Measurements from ENCODE around the gene ELANE.

Gene ELANE

DNA sequence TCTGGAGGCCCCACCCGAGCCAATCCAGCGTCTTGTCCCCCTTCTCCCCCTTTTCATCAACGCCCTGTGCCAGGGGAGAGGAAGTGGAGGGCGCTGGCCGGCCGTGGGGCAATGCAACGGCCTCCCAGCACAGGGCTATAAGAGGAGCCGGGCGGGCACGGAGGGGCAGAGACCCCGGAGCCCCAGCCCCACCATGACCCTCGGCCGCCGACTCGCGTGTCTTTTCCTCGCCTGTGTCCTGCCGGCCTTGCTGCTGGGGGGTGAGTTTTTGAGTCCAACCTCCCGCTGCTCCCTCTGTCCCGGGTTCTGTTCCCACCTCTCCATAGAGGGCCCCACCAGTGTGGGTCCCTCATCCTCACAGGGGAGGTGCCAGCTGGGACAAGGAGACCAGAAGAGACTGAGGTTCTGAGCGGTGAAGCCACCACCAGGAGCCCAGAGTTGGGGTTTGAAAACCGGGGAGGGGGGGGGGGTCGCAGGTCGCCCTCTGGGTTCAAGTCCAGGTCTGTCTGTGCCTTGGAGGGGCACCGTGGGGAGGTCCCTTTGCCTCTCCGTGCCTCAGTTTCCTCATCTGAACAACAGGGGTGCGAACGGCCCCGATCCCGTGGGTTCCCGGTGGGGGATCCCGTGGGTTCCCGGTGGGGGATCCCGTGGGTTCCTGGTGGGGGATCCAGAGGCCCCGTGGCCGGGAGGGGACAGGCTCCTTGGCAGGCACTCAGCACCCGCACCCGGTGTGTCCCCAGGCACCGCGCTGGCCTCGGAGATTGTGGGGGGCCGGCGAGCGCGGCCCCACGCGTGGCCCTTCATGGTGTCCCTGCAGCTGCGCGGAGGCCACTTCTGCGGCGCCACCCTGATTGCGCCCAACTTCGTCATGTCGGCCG is at the start of gene ELANE:
ELANE (plus strand) TSS at position 168 of the 878 bp plus-strand sequence; CDS start at position 194, 26 bp downstream.
- Mint-ChIP-seq H3K27ac (no peak within 1 kb of the TSS), H3K36me3 (no peaks in the 10 kb centered on the region), H3K4me3 (no peak within 1 kb of the TSS), H3K4me1 (peaks cover 3% of the 10 kb centered on the region), H3K27me3 (peaks cover 72% of the 10 kb centered on the region), H3K9me3 (no peaks in the 10 kb centered on the region)
- DNase-seq: no peak
- CTCF ChIA-PET: no interaction called here

- DNase-seq: no peak
- no peak overlapping the region for H3K4me3 Mint-ChIP-seq
- no peaks in the 10 kb centered on the region for H3K9me3 Mint-ChIP-seq
- CTCF ChIA-PET: no interaction called here
- H3K4me1 Mint-ChIP-seq: peaks cover 47% of the 10 kb centered on the region
- no peaks in the 10 kb centered on the region for H3K27me3 Mint-ChIP-seq
- no peak overlapping the region for H3K27ac Mint-ChIP-seq
- H3K36me3 Mint-ChIP-seq: peaks cover 50% of the 10 kb centered on the region
Measured at GRCh38 chr19:802498-803098, 49.5 kb upstream of the ELANE start.

GRCh38 chr19:803099-803561 is 49.0 kb upstream of the ELANE start:
- CTCF ChIA-PET: no interaction called here
- Mint-ChIP-seq H3K36me3 (peaks cover 56% of the 10 kb centered on the region), H3K4me1 (peaks cover 48% of the 10 kb centered on the region), H3K9me3 (no peaks in the 10 kb centered on the region), H3K27me3 (no peaks in the 10 kb centered on the region), H3K4me3 (no peak overlapping the region), H3K27ac (no peak overlapping the region)
- no peak for DNase-seq

DNA sequence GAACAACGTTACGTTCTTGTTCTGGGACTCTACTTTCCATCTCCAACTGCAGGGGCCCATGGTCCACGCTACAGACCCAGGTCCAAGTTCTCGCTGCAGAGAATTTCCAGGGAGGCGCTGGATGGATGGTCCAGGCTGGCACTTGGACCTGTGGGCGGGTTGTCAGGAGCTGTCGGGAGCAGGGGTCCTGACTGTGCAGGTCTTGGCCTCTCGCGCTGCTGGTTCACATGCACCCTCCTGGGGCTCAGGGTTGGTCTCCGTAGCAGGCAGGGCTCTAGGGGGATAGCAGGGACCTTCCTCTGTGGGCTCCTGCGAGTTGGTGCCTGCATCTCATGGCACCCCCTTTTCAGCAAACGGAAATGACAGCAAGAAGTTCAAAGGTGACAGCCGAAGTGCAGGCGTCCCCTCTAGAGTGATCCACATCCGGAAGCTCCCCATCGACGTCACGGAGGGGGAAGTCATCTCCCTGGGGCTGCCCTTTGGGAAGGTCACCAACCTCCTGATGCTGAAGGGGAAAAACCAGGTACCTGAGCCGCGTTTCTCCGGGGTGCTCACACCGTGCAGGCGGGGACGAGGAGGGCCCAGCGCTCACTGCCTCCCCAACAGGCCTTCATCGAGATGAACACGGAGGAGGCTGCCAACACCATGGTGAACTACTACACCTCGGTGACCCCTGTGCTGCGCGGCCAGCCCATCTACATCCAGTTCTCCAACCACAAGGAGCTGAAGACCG is 48.3 kb upstream of the ELANE start:
- Mint-ChIP-seq H3K36me3 (peaks cover 53% of the 10 kb centered on the region), H3K27ac (no peak overlapping the region), H3K9me3 (no peaks in the 10 kb centered on the region), H3K4me3 (no peak overlapping the region), H3K27me3 (no peaks in the 10 kb centered on the region), H3K4me1 (peaks cover 48% of the 10 kb centered on the region)
- CTCF ChIA-PET: no interaction called here
- DNase-seq: no peak

GRCh38 chr19:804419-805165 is 47.5 kb upstream of the ELANE start:
- Mint-ChIP-seq H3K27ac (no peak overlapping the region), H3K9me3 (no peaks in the 10 kb centered on the region), H3K27me3 (no peaks in the 10 kb centered on the region), H3K4me3 (no peak overlapping the region), H3K4me1 (peaks cover 43% of the 10 kb centered on the region), H3K36me3 (peaks cover 48% of the 10 kb centered on the region)
- DNase-seq: no peak
- CTCF ChIA-PET: no interaction called here

GRCh38 chr19:805166-805551 is 46.9 kb upstream of the ELANE start:
- H3K27me3 Mint-ChIP-seq: no peaks in the 10 kb centered on the region
- peaks cover 38% of the 10 kb centered on the region for H3K4me1 Mint-ChIP-seq
- H3K27ac Mint-ChIP-seq: no peak overlapping the region
- H3K4me3 Mint-ChIP-seq: no peak overlapping the region
- peaks cover 49% of the 10 kb centered on the region for H3K36me3 Mint-ChIP-seq
- CTCF ChIA-PET: no interaction called here
- DNase-seq: no peak
- H3K9me3 Mint-ChIP-seq: no peaks in the 10 kb centered on the region

GRCh38 chr19:805600-806550 is 46.2 kb upstream of the ELANE start:
- Mint-ChIP-seq H3K4me1 (peaks cover 32% of the 10 kb centered on the region), H3K4me3 (no peak overlapping the region), H3K36me3 (peaks cover 49% of the 10 kb centered on the region), H3K27me3 (no peaks in the 10 kb centered on the region), H3K9me3 (no peaks in the 10 kb centered on the region), H3K27ac (no peak overlapping the region)
- no peak for DNase-seq
- CTCF ChIA-PET: no interaction called here

- H3K4me3 Mint-ChIP-seq: no peak overlapping the region
- DNase-seq: no peak
- H3K9me3 Mint-ChIP-seq: no peaks in the 10 kb centered on the region
- peaks cover 22% of the 10 kb centered on the region for H3K4me1 Mint-ChIP-seq
- CTCF ChIA-PET: no interaction called here
- H3K36me3 Mint-ChIP-seq: peaks cover 52% of the 10 kb centered on the region
- no peak overlapping the region for H3K27ac Mint-ChIP-seq
- H3K27me3 Mint-ChIP-seq: no peaks in the 10 kb centered on the region
Measured at GRCh38 chr19:806815-807421, 45.2 kb upstream of the ELANE start.

DNA sequence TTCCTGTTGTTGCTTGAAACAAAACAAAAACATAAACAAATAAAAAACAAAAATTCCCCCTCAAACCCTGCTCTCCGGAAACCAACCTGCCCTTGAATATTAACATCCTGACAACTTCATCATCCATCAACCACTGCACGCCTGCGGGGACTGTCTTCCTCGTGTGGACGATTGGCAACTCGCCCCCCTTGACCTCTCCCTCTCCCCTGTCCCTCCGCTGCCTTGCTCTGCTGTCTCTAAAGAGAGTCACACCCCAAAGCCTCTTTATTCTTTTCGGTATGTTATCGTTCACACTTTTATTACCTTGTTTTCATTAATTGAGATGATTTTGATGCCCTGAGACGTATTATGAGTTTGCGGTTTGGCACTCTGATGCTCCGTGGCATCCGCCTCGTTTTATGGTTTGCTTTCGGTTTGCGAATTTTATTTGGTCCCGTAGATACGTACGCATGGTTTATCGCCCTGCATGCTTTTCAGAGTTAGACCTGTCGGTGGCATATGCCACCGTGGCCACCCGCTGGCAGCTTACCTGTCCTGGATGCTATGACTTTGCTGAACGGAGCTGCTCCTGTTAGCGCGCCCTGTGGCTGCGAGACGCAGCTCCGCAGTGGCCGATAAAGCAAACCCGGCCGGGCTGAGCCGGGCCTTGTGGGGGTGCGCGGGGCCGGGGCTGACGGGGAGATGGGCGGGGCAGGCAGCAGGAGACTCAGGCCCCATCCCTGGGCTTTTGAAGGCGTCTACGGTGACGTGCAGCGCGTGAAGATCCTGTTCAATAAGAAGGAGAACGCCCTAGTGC is 44.3 kb upstream of the ELANE start:
- H3K9me3 Mint-ChIP-seq: no peaks in the 10 kb centered on the region
- DNase-seq: no peak
- H3K4me1 Mint-ChIP-seq: peaks cover 12% of the 10 kb centered on the region
- no peaks in the 10 kb centered on the region for H3K27me3 Mint-ChIP-seq
- peaks cover 49% of the 10 kb centered on the region for H3K36me3 Mint-ChIP-seq
- peak overlapping the region; percentile 64 for H3K27ac Mint-ChIP-seq
- no peak overlapping the region for H3K4me3 Mint-ChIP-seq
- CTCF ChIA-PET: no interaction called here

DNA sequence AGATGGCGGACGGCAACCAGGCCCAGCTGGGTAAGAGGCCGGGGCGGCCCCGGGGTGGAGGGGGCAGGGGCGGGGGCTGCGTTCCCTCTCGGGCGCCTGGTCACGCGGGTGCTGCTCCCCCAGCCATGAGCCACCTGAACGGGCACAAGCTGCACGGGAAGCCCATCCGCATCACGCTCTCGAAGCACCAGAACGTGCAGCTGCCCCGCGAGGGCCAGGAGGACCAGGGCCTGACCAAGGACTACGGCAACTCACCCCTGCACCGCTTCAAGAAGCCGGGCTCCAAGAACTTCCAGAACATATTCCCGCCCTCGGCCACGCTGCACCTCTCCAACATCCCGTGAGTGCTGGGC is 43.7 kb upstream of the ELANE start:
- Mint-ChIP-seq H3K27me3 (no peaks in the 10 kb centered on the region), H3K27ac (no peak overlapping the region), H3K9me3 (no peaks in the 10 kb centered on the region), H3K4me1 (peaks cover 9% of the 10 kb centered on the region), H3K4me3 (no peak overlapping the region), H3K36me3 (peaks cover 46% of the 10 kb centered on the region)
- CTCF ChIA-PET: no interaction called here
- no peak for DNase-seq

- peaks cover 7% of the 10 kb centered on the region for H3K4me1 Mint-ChIP-seq
- H3K36me3 Mint-ChIP-seq: peaks cover 48% of the 10 kb centered on the region
- no peak overlapping the region for H3K27ac Mint-ChIP-seq
- no peaks in the 10 kb centered on the region for H3K27me3 Mint-ChIP-seq
- CTCF ChIA-PET: no interaction called here
- H3K9me3 Mint-ChIP-seq: no peaks in the 10 kb centered on the region
- no peak for DNase-seq
- H3K4me3 Mint-ChIP-seq: no peak overlapping the region
Measured at GRCh38 chr19:810077-810855, 41.8 kb upstream of the ELANE start.

- no peak overlapping the region for H3K4me3 Mint-ChIP-seq
- H3K36me3 Mint-ChIP-seq: peaks cover 48% of the 10 kb centered on the region
- H3K9me3 Mint-ChIP-seq: no peaks in the 10 kb centered on the region
- H3K4me1 Mint-ChIP-seq: peaks cover 7% of the 10 kb centered on the region
- DNase-seq: no peak
- CTCF ChIA-PET: no interaction called here
- H3K27ac Mint-ChIP-seq: no peak overlapping the region
- H3K27me3 Mint-ChIP-seq: no peaks in the 10 kb centered on the region
Measured at GRCh38 chr19:810883-811489, 41.1 kb upstream of the ELANE start.

Data from activated naive CD4-positive, alpha-beta T cell treated with anti-CD3 and anti-CD28 coated beads, Interleukin-2, amount 10 ng/mL, durations not matched to agents 7 days and 5 days (primary cell).